Effector memory CD4-positive, alpha-beta T cell (primary cell): ENCODE measurements around the gene KXD1.

ENCODE experiments used
- DNase-seq, 3 donors: peaks; one replicate each; pipeline ENCODE4 v3.0.0-alpha.2; 2020
- H3K27ac ChIP-seq: 2 replicates; pipeline ENCODE4 v1.7.0; 2013; ENCODE audit warnings: mild to moderate bottlenecking, low read length, moderate library complexity; ENCODE audit not compliant: insufficient read depth, poor library complexity, severe bottlenecking
- H3K27me3 ChIP-seq: replicated peaks from 2 replicates; pipeline ENCODE4 v1.7.0; 2013; ENCODE audit warnings: mild to moderate bottlenecking, low read length; ENCODE audit not compliant: insufficient read depth, control insufficient read depth, poor library complexity, severe bottlenecking
- H3K36me3 ChIP-seq: 2 replicates; pipeline ENCODE4 v1.7.0; 2013; ENCODE audit warnings: mild to moderate bottlenecking, low read length, moderate library complexity; ENCODE audit not compliant: control insufficient read depth, insufficient read depth
- H3K4me1 ChIP-seq: 2 replicates; pipeline ENCODE4 v1.7.0; 2013; ENCODE audit warnings: low read length, mild to moderate bottlenecking; ENCODE audit not compliant: control insufficient read depth, insufficient read depth, poor library complexity, severe bottlenecking
- H3K4me3 ChIP-seq: 2 replicates; pipeline ENCODE4 v1.7.0; 2013; ENCODE audit warnings: low read length, low read depth, mild to moderate bottlenecking; ENCODE audit not compliant: insufficient read depth, poor library complexity, severe bottlenecking
- H3K9me3 ChIP-seq: 2 replicates; pipeline ENCODE4 v1.7.0; 2013; ENCODE audit warnings: mild to moderate bottlenecking, low read length, moderate library complexity; ENCODE audit not compliant: control insufficient read depth

The KXD1 gene

DNA sequence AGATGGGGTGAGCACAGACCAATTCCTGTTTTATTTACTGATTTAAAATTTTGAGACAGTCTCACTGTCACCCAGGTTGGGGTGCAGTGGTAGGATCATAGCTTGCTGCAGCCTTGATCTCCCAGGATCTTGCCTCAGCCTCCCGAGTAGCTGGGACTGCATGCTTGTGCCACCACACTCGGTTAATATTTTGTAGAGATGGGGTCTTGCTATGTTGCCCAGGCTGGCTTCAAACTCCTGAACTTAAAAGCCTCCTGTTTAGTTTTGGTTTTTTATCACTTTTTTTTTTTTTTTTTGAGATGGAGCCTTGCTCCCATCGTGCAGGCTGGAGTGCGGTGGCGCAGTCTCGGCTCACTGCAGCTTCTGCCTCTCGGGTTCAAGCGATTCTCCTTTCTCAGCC, 18.7 kb downstream of the KXD1 start:
- Histone ChIP-seq H3K27me3 (no peaks in the 10 kb centered on the region), H3K4me1 (peaks cover 14% of the 10 kb centered on the region), H3K27ac (no peak overlapping the region), H3K36me3 (peaks cover 39% of the 10 kb centered on the region), H3K4me3 (no peak overlapping the region), H3K9me3 (no peaks in the 10 kb centered on the region)
- DNase-seq = no peak

DNA sequence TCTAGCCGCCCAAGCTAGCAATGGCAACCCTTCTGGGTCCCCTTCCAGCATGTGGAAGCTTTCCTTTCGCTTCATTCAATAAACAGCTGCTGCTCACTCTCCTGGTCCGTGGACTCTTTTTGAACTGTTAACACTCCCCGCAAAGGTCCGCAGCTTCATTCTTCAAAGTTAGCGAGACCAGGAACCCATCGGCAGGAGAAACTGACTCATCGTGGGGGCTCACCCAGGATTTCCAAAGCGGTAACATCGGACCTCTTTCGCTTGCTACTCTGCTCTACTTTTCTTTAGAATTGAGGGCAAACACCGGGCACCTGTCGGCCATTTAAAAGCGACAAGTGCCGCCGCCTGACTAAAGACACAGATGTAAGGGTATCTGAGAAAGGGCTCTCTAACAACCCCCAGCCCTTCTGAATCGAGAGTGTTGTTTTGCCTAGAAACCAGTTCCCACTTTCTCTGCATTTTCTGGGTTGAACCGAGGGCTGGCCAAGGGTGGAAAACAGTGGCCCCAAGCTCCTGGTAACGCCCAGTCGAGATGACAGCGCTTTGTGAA, 19.8 kb downstream of the KXD1 start:
- Histone ChIP-seq H3K4me1 (peaks cover 11% of the 10 kb centered on the region), H3K27ac (no peak overlapping the region), H3K9me3 (no peaks in the 10 kb centered on the region), H3K4me3 (no peak overlapping the region), H3K27me3 (no peaks in the 10 kb centered on the region), H3K36me3 (peaks cover 39% of the 10 kb centered on the region)
- DNase-seq = no peak

- no peak for DNase-seq
- no peak overlapping the region for H3K4me3 ChIP-seq
- no peaks in the 10 kb centered on the region for H3K9me3 ChIP-seq
- H3K27me3 ChIP-seq = no peaks in the 10 kb centered on the region
- peaks cover 21% of the 10 kb centered on the region for H3K36me3 ChIP-seq
- no peak overlapping the region for H3K27ac ChIP-seq
- H3K4me1 ChIP-seq = no peaks in the 10 kb centered on the region
Measured at GRCh38 chr19:18580311-18580710, 22.6 kb downstream of the KXD1 start.

GRCh38 chr19:18586306-18586705, 28.6 kb downstream of the KXD1 start:
- Histone ChIP-seq H3K27ac (no peak overlapping the region), H3K9me3 (no peaks in the 10 kb centered on the region), H3K4me3 (no peak overlapping the region), H3K36me3 (no peaks in the 10 kb centered on the region), H3K27me3 (no peaks in the 10 kb centered on the region), H3K4me1 (peaks cover 18% of the 10 kb centered on the region)
- no peak for DNase-seq

DNA sequence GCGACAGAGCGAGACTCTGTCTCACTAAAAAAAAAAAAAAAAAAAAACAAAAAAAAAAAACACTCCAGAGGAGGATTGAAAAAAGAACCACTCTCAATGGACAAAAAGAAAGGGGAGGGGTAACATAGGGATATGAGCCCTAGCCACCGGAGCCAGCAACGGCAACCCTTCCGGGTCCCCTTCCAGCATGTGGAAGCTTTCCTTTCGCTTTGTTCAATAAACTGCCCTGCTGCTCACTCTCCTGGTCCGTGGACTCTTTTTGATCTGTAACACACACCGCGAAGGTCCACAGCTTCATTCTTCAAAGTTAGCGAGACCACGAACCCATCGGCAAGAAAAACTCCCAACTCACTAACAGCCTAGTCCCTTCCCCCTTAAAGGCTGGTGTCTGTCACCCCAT, 29.9 kb downstream of the KXD1 start:
- H3K27me3 ChIP-seq = no peaks in the 10 kb centered on the region
- no peaks in the 10 kb centered on the region for H3K36me3 ChIP-seq
- H3K9me3 ChIP-seq = no peaks in the 10 kb centered on the region
- no peak overlapping the region for H3K27ac ChIP-seq
- H3K4me3 ChIP-seq = no peak overlapping the region
- peaks cover 18% of the 10 kb centered on the region for H3K4me1 ChIP-seq
- DNase-seq = no peak

GRCh38 chr19:18587962-18588610, 30.4 kb downstream of the KXD1 start:
- peak overlapping the region; percentile 64 for H3K4me3 ChIP-seq
- H3K27me3 ChIP-seq = no peaks in the 10 kb centered on the region
- peak overlapping the region; percentile 91 for H3K27ac ChIP-seq
- DNase-seq = no peak
- H3K36me3 ChIP-seq = no peaks in the 10 kb centered on the region
- peaks cover 18% of the 10 kb centered on the region for H3K4me1 ChIP-seq
- H3K9me3 ChIP-seq = no peaks in the 10 kb centered on the region

- H3K27ac ChIP-seq = peak within 1 kb of the TSS; percentile 91
- H3K4me1 ChIP-seq = peaks cover 18% of the 10 kb centered on the region
- peak; percentile 75 to 85 (median 78) for DNase-seq
- peak within 1 kb of the TSS; percentile 64 for H3K4me3 ChIP-seq
- no peaks in the 10 kb centered on the region for H3K27me3 ChIP-seq
- H3K9me3 ChIP-seq = no peaks in the 10 kb centered on the region
- no peaks in the 10 kb centered on the region for H3K36me3 ChIP-seq
Measured at GRCh38 chr19:18588611-18589379, 31.1 kb downstream of the KXD1 start, which contains the start of gene REX1BD. Gene REX1BD, plus strand, starts transcription at chr19:18588798. Its CDS starts 4 bp downstream, at chr19:18588802.

DNA sequence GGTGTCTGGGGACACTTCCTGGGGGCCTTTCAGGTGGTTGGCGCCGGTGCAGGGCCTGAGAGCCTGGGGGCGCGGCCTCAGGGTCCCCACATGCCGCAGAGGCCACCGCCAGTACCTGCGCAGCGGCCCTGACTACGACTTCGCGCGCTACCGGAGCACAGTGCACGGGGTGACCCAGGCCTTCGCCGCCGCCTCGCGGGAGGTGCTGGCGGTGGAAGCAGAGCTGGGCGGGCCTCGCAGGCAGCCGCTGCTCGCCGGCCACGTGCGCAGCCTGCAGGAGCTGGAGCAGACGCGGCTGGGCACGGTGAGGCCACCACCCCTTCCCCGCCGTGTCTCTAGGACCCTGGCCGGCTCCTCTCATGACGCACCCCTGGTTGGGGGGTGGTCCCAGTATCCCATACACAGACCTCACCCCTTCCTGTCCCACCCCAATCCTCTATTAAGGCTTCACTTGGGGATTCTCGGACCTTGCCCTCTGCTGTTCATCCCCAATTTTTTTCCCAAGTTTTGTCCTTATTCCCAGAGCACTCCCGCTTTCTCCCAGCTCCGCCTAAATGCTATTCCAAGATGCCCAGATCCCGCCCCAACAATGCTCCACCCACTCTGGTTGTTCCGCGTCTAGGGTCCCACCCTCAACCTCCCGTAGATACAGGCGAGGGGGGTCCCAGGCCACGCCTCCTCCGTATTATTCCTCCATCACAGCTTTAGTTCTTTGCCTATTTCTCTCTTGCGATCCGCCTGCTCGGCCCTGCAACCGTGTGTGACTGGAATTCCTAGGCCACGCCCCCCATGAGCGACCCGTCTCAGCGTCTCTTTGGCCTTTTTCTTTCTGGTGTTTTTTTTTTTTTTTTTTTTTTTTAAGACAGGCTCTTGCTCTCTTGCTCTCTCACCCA, 32.0 kb downstream of the KXD1 start:
- H3K27me3 ChIP-seq = no peaks in the 10 kb centered on the region
- H3K4me3 ChIP-seq = peak overlapping the region; percentile 64
- DNase-seq = peak in 1 of 3 donors; percentile 66
- peaks cover 23% of the 10 kb centered on the region for H3K4me1 ChIP-seq
- peak overlapping the region; percentile 91 for H3K27ac ChIP-seq
- no peaks in the 10 kb centered on the region for H3K36me3 ChIP-seq
- H3K9me3 ChIP-seq = no peaks in the 10 kb centered on the region

GRCh38 chr19:18590273-18591272, 32.9 kb downstream of the KXD1 start:
- H3K4me3 ChIP-seq = no peak overlapping the region
- peaks cover 27% of the 10 kb centered on the region for H3K4me1 ChIP-seq
- H3K27ac ChIP-seq = no peak overlapping the region
- no peak for DNase-seq
- H3K36me3 ChIP-seq = no peaks in the 10 kb centered on the region
- no peaks in the 10 kb centered on the region for H3K9me3 ChIP-seq
- no peaks in the 10 kb centered on the region for H3K27me3 ChIP-seq
